ENCODE results near the gene KCNMB2. TPM values are rescaled to one million over a fixed set of nuclear protein-coding genes. Genes with fewer than 3 reads are reported as not detected.

KCNMB2 gene
- total and polyA plus RNA-seq, 9 donors: 11.7 to 25.3 (median 17.2) TPM

DNA sequence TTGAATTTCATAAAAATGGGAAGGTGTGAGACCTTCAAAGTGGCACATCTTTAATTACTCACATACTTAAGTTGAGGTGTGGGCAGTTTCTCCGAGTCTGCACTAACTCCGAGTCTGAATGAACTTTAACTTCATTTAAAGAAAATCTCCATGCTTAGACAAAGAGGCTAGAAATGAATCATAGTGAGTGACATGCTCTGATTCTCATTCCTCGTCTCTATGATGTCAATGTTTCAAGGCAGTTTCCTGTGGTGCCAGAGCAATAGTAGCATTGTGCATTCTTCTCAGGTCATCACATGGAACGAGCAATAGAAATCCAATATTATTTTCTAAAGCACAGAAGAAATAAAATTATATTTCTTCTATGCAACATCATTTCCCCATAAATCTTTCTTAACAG lies 224.8 kb downstream of the KCNMB2 start:
- no peaks in the 10 kb centered on the region for H3K4me1 ChIP-seq (ENCODE audit: control insufficient read depth, insufficient read depth, low read length)
- H3K27ac ChIP-seq (ENCODE audit: low read length): no peak overlapping the region
- H3K27me3 ChIP-seq (ENCODE audit: control insufficient read depth, insufficient read depth, low read length): no peaks in the 10 kb centered on the region
- H3K4me3 ChIP-seq (ENCODE audit: low read length): no peak overlapping the region
- no peaks in the 10 kb centered on the region for H3K9me3 ChIP-seq (replicated peaks; ENCODE audit: control insufficient read depth, low read depth, low read length)
- DNase-seq: no peak
- H3K36me3 ChIP-seq (ENCODE audit: control insufficient read depth, insufficient read depth, low read length): no peaks in the 10 kb centered on the region
- 67% methylated on average over 1 of the region's 4 CpGs for WGBS (ENCODE audit: insufficient coverage)

DNA sequence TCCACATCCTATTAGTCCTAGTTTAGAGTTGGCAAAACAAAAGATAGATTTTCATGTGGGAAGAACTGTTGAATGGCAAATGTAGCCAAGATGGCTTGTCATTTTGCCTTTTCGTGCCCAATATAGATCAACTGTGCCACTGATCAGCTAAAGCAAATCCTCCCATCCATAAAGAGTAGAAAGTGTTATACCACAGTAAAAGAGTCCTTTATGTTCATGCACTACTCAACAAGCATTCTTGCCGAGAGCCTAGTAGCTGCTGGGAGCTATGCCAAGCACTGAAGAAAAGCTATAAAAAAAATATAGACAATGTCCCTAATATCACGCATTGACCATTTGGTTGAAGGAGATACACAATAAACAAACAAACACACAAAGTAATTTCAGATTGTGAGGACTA lies 225.2 kb downstream of the KCNMB2 start:
- DNase-seq: no peak
- Histone ChIP-seq H3K4me1 (ENCODE audit: control insufficient read depth, insufficient read depth, low read length) (no peaks in the 10 kb centered on the region), H3K4me3 (ENCODE audit: low read length) (no peak overlapping the region), H3K27ac (ENCODE audit: low read length) (no peak overlapping the region), H3K27me3 (ENCODE audit: control insufficient read depth, insufficient read depth, low read length) (no peaks in the 10 kb centered on the region), H3K9me3 (replicated peaks; ENCODE audit: control insufficient read depth, low read depth, low read length) (no peaks in the 10 kb centered on the region), H3K36me3 (ENCODE audit: control insufficient read depth, insufficient read depth, low read length) (no peaks in the 10 kb centered on the region)
- WGBS (ENCODE audit: insufficient coverage): no CpG with 5 or more reads among the region's 3 CpGs

DNA sequence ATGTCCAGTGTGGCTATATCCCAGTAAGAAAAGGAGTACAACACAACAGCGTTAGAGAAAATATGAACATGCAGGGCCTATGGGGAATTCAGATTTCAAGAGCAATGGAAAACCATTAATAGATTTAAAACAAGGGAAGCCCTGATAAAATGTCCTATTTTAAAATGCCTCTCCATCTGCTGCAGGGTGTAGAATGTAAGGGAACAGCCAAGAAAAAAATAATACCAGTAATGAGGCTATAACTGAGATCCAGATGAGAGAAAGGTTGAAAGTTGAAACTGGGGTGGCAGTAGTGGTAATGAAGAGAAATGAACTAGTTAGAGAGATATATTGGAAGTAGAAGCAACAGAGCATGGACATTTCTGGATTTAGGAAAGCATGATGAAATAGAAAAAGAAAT lies 226.1 kb downstream of the KCNMB2 start:
- Histone ChIP-seq H3K27ac (ENCODE audit: low read length) (no peak overlapping the region), H3K9me3 (replicated peaks; ENCODE audit: control insufficient read depth, low read depth, low read length) (no peaks in the 10 kb centered on the region), H3K4me1 (ENCODE audit: control insufficient read depth, insufficient read depth, low read length) (no peaks in the 10 kb centered on the region), H3K27me3 (ENCODE audit: control insufficient read depth, insufficient read depth, low read length) (no peaks in the 10 kb centered on the region), H3K36me3 (ENCODE audit: control insufficient read depth, insufficient read depth, low read length) (no peaks in the 10 kb centered on the region), H3K4me3 (ENCODE audit: low read length) (no peak overlapping the region)
- DNase-seq: no peak
- no CpG with 5 or more reads among the region's 1 CpG for WGBS (ENCODE audit: insufficient coverage)

DNA sequence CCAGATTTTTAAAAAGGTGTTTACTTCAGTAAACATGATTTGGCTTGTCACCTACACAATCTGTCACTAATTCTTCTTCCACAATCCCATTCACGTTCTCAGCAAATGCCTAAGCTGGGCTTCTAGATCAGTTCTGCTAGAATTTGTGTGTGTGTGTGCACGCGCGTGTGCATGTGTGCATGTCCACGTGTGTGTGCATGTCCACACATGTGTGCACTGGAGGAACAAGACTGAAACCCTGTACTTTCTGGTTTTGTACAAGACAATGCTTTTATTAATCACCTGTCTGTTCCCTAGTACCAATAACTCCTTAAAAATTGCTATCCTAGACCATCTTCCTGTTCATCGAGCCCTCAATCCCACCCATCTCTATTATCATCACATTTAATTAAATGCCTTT lies 229.2 kb downstream of the KCNMB2 start:
- no peak overlapping the region for H3K27ac ChIP-seq (ENCODE audit: low read length)
- 100% methylated on average over 3 of the region's 6 CpGs for WGBS (ENCODE audit: insufficient coverage)
- no peak overlapping the region for H3K4me3 ChIP-seq (ENCODE audit: low read length)
- H3K4me1 ChIP-seq (ENCODE audit: control insufficient read depth, insufficient read depth, low read length): no peaks in the 10 kb centered on the region
- DNase-seq: no peak
- no peaks in the 10 kb centered on the region for H3K9me3 ChIP-seq (replicated peaks; ENCODE audit: control insufficient read depth, low read depth, low read length)
- no peaks in the 10 kb centered on the region for H3K27me3 ChIP-seq (ENCODE audit: control insufficient read depth, insufficient read depth, low read length)
- H3K36me3 ChIP-seq (ENCODE audit: control insufficient read depth, insufficient read depth, low read length): no peaks in the 10 kb centered on the region

DNA sequence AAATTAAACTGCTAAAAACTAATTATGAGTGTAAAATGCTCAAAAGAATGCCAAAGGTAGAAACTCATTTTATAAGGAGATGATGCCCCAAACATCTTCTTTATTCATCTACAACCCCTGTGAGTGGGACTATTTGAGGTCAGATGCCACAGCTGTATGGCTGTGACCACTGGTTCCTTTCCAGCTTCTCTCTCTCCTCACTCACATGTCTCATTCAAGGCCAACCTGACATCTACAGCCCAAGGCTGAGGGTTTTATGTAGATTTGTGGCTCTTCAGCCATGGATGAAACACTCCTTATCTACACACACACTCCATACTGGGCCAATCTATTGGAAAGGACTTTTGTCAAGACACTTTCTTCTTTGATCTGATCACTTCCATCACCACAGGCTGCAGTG lies 231.3 kb downstream of the KCNMB2 start:
- Histone ChIP-seq H3K4me1 (ENCODE audit: control insufficient read depth, insufficient read depth, low read length) (no peaks in the 10 kb centered on the region), H3K27ac (ENCODE audit: low read length) (no peak overlapping the region), H3K27me3 (ENCODE audit: control insufficient read depth, insufficient read depth, low read length) (no peaks in the 10 kb centered on the region), H3K4me3 (ENCODE audit: low read length) (no peak overlapping the region), H3K36me3 (ENCODE audit: control insufficient read depth, insufficient read depth, low read length) (no peaks in the 10 kb centered on the region), H3K9me3 (replicated peaks; ENCODE audit: control insufficient read depth, low read depth, low read length) (no peaks in the 10 kb centered on the region)
- no peak for DNase-seq

DNA sequence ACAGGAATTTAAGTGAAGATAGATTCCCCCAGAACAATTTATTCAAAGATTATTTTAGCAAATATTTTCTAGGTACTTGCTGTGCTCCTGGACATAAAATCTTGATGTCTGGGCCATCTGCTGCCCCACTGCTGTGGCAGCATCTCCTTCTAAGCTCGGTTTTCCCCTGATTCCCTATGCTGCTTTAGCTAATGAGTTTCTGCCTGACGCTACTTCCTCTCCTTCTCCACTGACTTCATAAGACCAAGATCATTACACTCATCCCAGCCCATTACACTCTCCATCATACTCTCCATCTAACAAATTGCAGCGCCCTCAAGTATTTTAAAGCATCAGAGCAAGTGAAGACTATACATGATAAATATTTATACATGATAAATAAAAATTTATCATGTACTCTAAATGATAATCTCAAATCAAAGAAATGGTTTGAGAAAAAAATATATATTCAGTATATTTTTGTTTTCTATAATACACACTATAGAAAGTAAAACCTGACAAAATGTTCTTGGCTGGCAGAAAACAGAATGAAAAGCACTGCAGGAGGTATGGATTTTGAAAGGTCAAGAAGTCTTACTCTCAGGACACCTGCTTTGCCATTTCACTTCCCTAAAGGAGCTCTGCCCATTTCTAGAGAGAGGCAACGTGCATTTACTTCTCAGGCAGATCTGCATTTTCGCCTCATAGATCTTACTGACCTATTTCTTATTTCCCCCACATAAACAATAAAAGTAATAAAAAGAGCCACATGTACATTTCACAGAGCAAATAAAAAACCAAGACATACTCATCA lies 232.0 kb downstream of the KCNMB2 start:
- Histone ChIP-seq H3K9me3 (replicated peaks; ENCODE audit: control insufficient read depth, low read depth, low read length) (no peaks in the 10 kb centered on the region), H3K4me1 (ENCODE audit: control insufficient read depth, insufficient read depth, low read length) (no peaks in the 10 kb centered on the region), H3K4me3 (ENCODE audit: low read length) (no peak overlapping the region), H3K27me3 (ENCODE audit: control insufficient read depth, insufficient read depth, low read length) (no peaks in the 10 kb centered on the region), H3K27ac (ENCODE audit: low read length) (no peak overlapping the region), H3K36me3 (ENCODE audit: control insufficient read depth, insufficient read depth, low read length) (no peaks in the 10 kb centered on the region)
- DNase-seq: no peak
- WGBS (ENCODE audit: insufficient coverage): 56% methylated on average over 1 of the region's 5 CpGs

DNA sequence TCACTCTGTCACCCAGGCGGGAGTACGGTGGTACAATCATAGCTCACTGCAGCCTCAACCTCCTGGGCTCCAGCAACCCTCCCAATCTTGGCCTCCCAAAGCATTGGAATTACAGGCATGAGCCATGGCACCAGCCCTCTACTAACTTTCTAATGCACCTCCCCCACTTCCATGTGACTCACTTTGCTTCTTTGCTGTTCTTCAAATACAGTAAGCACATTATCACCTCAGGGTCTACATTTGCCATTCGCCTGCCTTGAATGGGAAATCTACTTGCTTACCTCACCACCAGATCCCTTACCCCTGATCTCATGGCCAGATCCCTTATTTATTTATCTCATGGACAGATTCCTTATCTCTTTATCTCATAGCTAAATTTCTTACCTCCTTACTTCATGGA lies 235.3 kb downstream of the KCNMB2 start:
- WGBS (ENCODE audit: insufficient coverage): 100% methylated on average over 1 of the region's 3 CpGs
- Histone ChIP-seq H3K4me1 (ENCODE audit: control insufficient read depth, insufficient read depth, low read length) (no peaks in the 10 kb centered on the region), H3K36me3 (ENCODE audit: control insufficient read depth, insufficient read depth, low read length) (no peaks in the 10 kb centered on the region), H3K27ac (ENCODE audit: low read length) (no peak overlapping the region), H3K27me3 (ENCODE audit: control insufficient read depth, insufficient read depth, low read length) (no peaks in the 10 kb centered on the region), H3K4me3 (ENCODE audit: low read length) (no peak overlapping the region), H3K9me3 (replicated peaks; ENCODE audit: control insufficient read depth, low read depth, low read length) (no peaks in the 10 kb centered on the region)
- DNase-seq: no peak

DNA sequence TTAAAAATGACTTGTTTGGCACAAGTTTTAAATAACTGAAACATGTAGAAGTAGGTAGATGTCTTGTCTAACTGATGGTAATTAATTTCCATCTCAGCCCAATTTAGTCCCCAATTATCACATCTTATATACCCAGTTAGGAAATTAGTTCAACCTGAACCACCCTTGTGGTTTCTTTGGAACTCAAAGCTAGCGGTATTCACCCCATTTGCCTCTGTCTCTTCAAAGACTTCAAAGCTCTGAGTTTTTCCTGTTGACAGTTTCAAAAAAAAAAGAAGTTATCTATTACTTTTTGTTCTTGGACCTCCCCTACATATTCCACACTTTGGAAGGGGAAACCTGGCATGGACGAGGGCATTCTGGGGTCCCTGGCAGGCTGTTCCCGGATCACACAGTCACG lies 236.5 kb downstream of the KCNMB2 start:
- no peak overlapping the region for H3K27ac ChIP-seq (ENCODE audit: low read length)
- DNase-seq: no peak
- H3K9me3 ChIP-seq (replicated peaks; ENCODE audit: control insufficient read depth, low read depth, low read length): no peaks in the 10 kb centered on the region
- no peaks in the 10 kb centered on the region for H3K4me1 ChIP-seq (ENCODE audit: control insufficient read depth, insufficient read depth, low read length)
- no peaks in the 10 kb centered on the region for H3K27me3 ChIP-seq (ENCODE audit: control insufficient read depth, insufficient read depth, low read length)
- 80% methylated on average over 1 of the region's 4 CpGs for WGBS (ENCODE audit: insufficient coverage)
- no peaks in the 10 kb centered on the region for H3K36me3 ChIP-seq (ENCODE audit: control insufficient read depth, insufficient read depth, low read length)
- H3K4me3 ChIP-seq (ENCODE audit: low read length): no peak overlapping the region

DNA sequence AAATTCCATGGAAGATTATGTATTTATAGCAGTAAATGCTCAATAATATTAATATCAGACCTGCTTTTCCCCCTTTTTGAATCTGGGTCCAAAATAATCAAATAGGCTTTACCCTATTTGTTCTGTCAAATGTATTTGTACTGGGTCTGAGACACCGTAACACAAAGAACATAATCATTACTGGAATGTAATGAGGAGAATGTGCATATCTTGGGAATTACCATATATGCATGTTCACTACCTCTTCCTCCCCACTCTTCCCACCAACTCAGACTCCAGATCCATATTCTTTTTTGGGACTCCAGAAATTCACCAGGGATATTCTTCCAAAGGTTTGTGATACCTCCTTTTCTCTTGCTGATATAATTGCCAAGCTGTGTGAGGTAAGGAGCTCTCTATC lies 237.1 kb downstream of the KCNMB2 start:
- Histone ChIP-seq H3K27ac (ENCODE audit: low read length) (no peak overlapping the region), H3K27me3 (ENCODE audit: control insufficient read depth, insufficient read depth, low read length) (no peaks in the 10 kb centered on the region), H3K4me1 (ENCODE audit: control insufficient read depth, insufficient read depth, low read length) (no peaks in the 10 kb centered on the region), H3K4me3 (ENCODE audit: low read length) (no peak overlapping the region), H3K9me3 (replicated peaks; ENCODE audit: control insufficient read depth, low read depth, low read length) (no peaks in the 10 kb centered on the region), H3K36me3 (ENCODE audit: control insufficient read depth, insufficient read depth, low read length) (no peaks in the 10 kb centered on the region)
- no peak for DNase-seq
- WGBS (ENCODE audit: insufficient coverage): no CpG with 5 or more reads among the region's 1 CpG

DNA sequence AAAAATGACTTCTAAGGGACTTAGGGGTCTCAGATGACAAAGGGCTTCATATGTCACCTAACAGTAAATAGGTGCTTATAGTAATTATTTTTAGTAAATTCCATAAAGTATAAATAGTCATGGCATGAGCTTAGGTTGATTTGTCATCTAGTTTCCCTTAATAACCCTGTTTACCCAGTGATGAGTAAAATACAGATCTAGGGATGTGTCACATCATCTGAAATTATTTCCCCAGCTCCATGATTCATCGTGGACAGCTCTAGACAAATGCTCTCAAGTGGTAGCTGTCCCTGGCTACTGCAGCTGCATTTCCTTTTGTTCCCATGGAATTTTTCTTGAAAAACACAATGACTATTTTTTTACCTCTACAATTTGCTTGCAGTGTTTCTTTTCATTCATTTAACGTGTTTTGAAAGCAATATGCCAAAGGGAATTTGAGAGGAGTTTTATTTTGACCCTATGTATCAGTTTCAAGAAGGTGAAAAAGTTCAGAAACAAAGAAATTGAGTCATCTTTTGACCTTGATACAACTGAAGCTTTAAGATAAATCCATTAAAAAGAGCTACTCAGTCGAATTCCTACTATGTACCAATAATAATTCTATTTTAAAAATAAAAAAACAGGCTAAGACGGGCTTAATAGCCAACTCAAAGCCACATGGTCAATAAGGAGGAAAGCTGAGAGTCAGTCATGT lies 241.6 kb downstream of the KCNMB2 start:
- Histone ChIP-seq H3K9me3 (replicated peaks; ENCODE audit: control insufficient read depth, low read depth, low read length) (no peaks in the 10 kb centered on the region), H3K27me3 (ENCODE audit: control insufficient read depth, insufficient read depth, low read length) (no peaks in the 10 kb centered on the region), H3K27ac (ENCODE audit: low read length) (no peak overlapping the region), H3K36me3 (ENCODE audit: control insufficient read depth, insufficient read depth, low read length) (no peaks in the 10 kb centered on the region), H3K4me3 (ENCODE audit: low read length) (no peak overlapping the region), H3K4me1 (ENCODE audit: control insufficient read depth, insufficient read depth, low read length) (no peaks in the 10 kb centered on the region)
- DNase-seq: no peak
- 50% methylated on average over 1 of the region's 4 CpGs for WGBS (ENCODE audit: insufficient coverage)

All from muscle of leg (tissue), 11 donors.